Measurements from ENCODE around the gene PIWIL4. TPM values are rescaled to one million over a fixed set of nuclear protein-coding genes. Genes with fewer than 3 reads are reported as not detected.

PIWIL4 gene
- total RNA-seq, 8 experiments from 2014 or later, result 0.43 to 4.5 (median 0.76) TPM

GRCh38 chr11:94581926-94582325 is 14.8 kb downstream of the PIWIL4 start:
- H3K4me3 ChIP-seq, result no peak overlapping the region
- no peak overlapping the region for H3K27ac ChIP-seq
- in situ Hi-C loops (cut with MboI; ENCODE audit: low pct_unique_long_range_greater_than_20kb in 2 of 9, low sequenced_read_pairs in 9 of 9, unreplicated experiment in 9 of 9), result no loop called here
- 80% methylated on average over 1 of the region's 1 CpG; no CpG with 5 or more reads in 9 of the 10 experiments for WGBS, 10 experiments
- no peak for ATAC-seq (replicated peaks in 6 of 8)
- H3K4me1 ChIP-seq (replicated peaks in 1 of 2), result no peaks in the 10 kb centered on the region

DNA sequence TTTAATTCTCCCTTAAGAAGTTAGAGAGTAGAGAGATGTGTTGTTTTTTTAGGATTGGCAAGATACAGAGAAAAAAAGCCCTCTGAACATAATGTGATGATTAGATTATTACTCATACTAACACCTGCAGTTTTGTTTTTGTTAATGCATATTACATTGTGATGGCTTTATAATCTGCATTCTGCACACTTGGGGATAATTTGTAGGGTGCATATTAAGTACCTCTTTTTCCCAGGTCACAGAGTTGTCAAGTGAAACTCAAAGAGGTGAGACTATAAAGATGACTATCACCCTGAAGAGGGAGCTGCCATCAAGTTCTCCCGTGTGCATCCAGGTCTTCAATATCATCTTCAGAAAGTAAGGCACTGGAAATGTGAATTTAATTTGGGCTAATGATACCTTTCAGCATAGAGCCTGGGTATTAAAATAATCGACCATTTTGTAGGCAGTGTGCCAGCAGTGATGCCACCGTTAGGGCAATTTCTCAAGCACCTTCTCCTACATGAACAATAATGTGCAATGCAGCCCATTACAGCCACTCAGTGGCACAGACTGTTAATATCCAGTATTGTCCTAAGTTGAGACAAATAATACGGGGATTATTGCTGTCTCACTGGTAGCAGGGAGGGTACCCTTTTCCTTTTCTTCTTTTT is 16.2 kb downstream of the PIWIL4 start:
- WGBS, 10 experiments, result 35 to 100% (median 80%) methylated on average over 1 to 4 of the region's 4 CpGs; no CpG with 5 or more reads in 3 of the 10 experiments
- in situ Hi-C loops (cut with MboI; ENCODE audit: low pct_unique_long_range_greater_than_20kb in 2 of 9, low sequenced_read_pairs in 9 of 9, unreplicated experiment in 9 of 9), result no loop called here

GRCh38 chr11:94583866-94584500 is 16.8 kb downstream of the PIWIL4 start:
- 35 to 100% (median 78%) methylated on average over 1 to 3 of the region's 3 CpGs; no CpG with 5 or more reads in 2 of the 10 experiments for WGBS, 10 experiments

More for the DNA sequence above, 16.2 kb downstream of the PIWIL4 start:
- Histone ChIP-seq H3K4me1 (replicated peaks in 1 of 2) (no peaks in the 10 kb centered on the region), H3K27ac (no peak overlapping the region), H3K4me3 (no peak overlapping the region)
- ATAC-seq (replicated peaks in 6 of 8), result no peak

GRCh38 chr11:94584978-94585377 is 17.8 kb downstream of the PIWIL4 start:
- WGBS, 10 experiments, result 83 to 96% (median 95%) methylated on average over 1 to 5 of the region's 5 CpGs; no CpG with 5 or more reads in 6 of the 10 experiments
- Histone ChIP-seq H3K4me3 (no peak overlapping the region), H3K4me1 (replicated peaks in 1 of 2) (no peaks in the 10 kb centered on the region), H3K27ac (no peak overlapping the region)
- ATAC-seq (replicated peaks in 6 of 8), result no peak
- in situ Hi-C loops (cut with MboI; ENCODE audit: low pct_unique_long_range_greater_than_20kb in 2 of 9, low sequenced_read_pairs in 9 of 9, unreplicated experiment in 9 of 9), result no loop called here

More at GRCh38 chr11:94583866-94584500, 16.8 kb downstream of the PIWIL4 start:
- Histone ChIP-seq H3K4me3 (no peak overlapping the region), H3K27ac (no peak overlapping the region), H3K4me1 (replicated peaks in 1 of 2) (no peaks in the 10 kb centered on the region)
- ATAC-seq (replicated peaks in 6 of 8), result peak in 2 of 8 experiments; percentile 15 to 50
- in situ Hi-C loops (cut with MboI; ENCODE audit: low pct_unique_long_range_greater_than_20kb in 2 of 9, low sequenced_read_pairs in 9 of 9, unreplicated experiment in 9 of 9), result no loop called here

GRCh38 chr11:94585399-94585798 is 18.2 kb downstream of the PIWIL4 start:
- WGBS, 10 experiments, result 70 to 100% (median 84%) methylated on average over 2 to 3 of the region's 3 CpGs
- Histone ChIP-seq H3K4me1 (replicated peaks in 1 of 2) (no peaks in the 10 kb centered on the region), H3K4me3 (no peak overlapping the region), H3K27ac (no peak overlapping the region)
- in situ Hi-C loops (cut with MboI; ENCODE audit: low pct_unique_long_range_greater_than_20kb in 2 of 9, low sequenced_read_pairs in 9 of 9, unreplicated experiment in 9 of 9), result no loop called here
- no peak for ATAC-seq (replicated peaks in 6 of 8)

DNA sequence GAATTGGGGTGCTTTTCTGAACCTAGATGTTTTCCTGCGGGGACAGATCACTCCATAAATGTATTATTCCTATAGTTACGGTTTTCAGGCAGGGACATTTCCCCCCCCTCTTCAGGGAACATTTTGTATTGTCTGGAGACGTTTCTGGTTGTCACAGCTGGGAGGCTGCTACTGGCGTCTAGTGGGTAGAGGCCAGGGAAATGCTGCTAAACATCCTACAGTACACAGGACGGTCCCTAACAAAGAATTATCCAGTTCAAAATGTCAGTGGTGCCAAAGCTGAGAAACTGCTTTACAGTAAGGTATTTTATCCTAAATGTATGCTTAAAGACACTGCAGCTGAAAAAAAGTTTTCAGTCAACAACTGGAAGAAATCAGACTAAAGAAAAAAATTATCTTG is 19.4 kb downstream of the PIWIL4 start:
- WGBS, 10 experiments, result 35 to 79% (median 51%) methylated on average over 2 to 5 of the region's 5 CpGs; no CpG with 5 or more reads in 1 of the 10 experiments
- Histone ChIP-seq H3K4me1 (replicated peaks in 1 of 2) (no peaks in the 10 kb centered on the region), H3K27ac (no peak overlapping the region), H3K4me3 (no peak overlapping the region)
- in situ Hi-C loops (cut with MboI; ENCODE audit: low pct_unique_long_range_greater_than_20kb in 2 of 9, low sequenced_read_pairs in 9 of 9, unreplicated experiment in 9 of 9), result no loop called here
- no peak for ATAC-seq (replicated peaks in 6 of 8)

- Histone ChIP-seq H3K4me3 (no peak overlapping the region), H3K27ac (no peak overlapping the region), H3K4me1 (replicated peaks in 1 of 2) (no peaks in the 10 kb centered on the region)
- in situ Hi-C loops (cut with MboI; ENCODE audit: low pct_unique_long_range_greater_than_20kb in 2 of 9, low sequenced_read_pairs in 9 of 9, unreplicated experiment in 9 of 9), result no loop called here
- whole genome bisulfite sequencing, 10 experiments, result 77 to 100% (median 82%) methylated on average over 2 to 5 of the region's 5 CpGs; no CpG with 5 or more reads in 2 of the 10 experiments
- no peak for ATAC-seq (replicated peaks in 6 of 8)
These were observed 19.8 kb downstream of the PIWIL4 start for GRCh38 chr11:94586978-94587377.

GRCh38 chr11:94588366-94588942 is 21.3 kb downstream of the PIWIL4 start:
- Histone ChIP-seq H3K27ac (no peak overlapping the region), H3K4me1 (replicated peaks in 1 of 2) (no peaks in the 10 kb centered on the region), H3K4me3 (no peak overlapping the region)
- in situ Hi-C loops (cut with MboI; ENCODE audit: low pct_unique_long_range_greater_than_20kb in 2 of 9, low sequenced_read_pairs in 9 of 9, unreplicated experiment in 9 of 9), result no loop called here
- WGBS, 10 experiments, result 0 to 50% (median 29%) methylated on average over 1 to 2 of the region's 2 CpGs; no CpG with 5 or more reads in 3 of the 10 experiments
- no peak for ATAC-seq (replicated peaks in 6 of 8)

- 20 to 80% (median 57%) methylated on average over 1 to 6 of the region's 6 CpGs; no CpG with 5 or more reads in 1 of the 10 experiments for WGBS, 10 experiments
- Histone ChIP-seq H3K27ac (no peak overlapping the region), H3K4me3 (no peak overlapping the region), H3K4me1 (replicated peaks in 1 of 2) (peaks cover 0 to 1% of the 10 kb centered on the region in 2 donors)
- ATAC-seq (replicated peaks in 6 of 8), result peak in 3 of 8 experiments; percentile 64 to 86 (median 68)
- in situ Hi-C loops (cut with MboI; ENCODE audit: low pct_unique_long_range_greater_than_20kb in 2 of 9, low sequenced_read_pairs in 9 of 9, unreplicated experiment in 9 of 9), result no loop called here
These were observed 23.3 kb downstream of the PIWIL4 start for GRCh38 chr11:94590352-94591041.

DNA sequence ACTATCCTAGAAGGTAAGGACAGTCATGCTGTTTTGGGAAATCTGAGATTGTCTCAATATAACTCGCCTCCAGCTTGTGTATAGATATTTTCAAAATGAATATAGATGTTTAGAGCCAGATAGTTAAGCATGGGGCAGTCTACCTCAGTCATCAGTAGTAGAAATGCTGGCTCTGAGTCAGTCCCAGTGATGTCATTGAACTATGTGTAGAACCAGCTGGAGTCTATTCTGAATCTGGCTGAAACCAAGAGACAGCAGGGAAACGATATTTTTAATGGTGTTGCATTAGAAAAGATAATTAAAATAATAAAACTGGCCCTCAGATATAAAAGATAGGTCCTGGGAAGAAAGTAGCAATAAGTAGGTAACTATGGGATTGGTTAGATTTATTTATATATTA is 25.9 kb downstream of the PIWIL4 start:
- 8 to 100% (median 78%) methylated on average over 1 to 2 of the region's 2 CpGs; no CpG with 5 or more reads in 1 of the 10 experiments for WGBS, 10 experiments
- Histone ChIP-seq H3K27ac (no peak overlapping the region), H3K4me3 (no peak overlapping the region), H3K4me1 (replicated peaks in 1 of 2) (peaks cover 0 to 2% of the 10 kb centered on the region in 2 donors)
- in situ Hi-C loops (cut with MboI; ENCODE audit: low pct_unique_long_range_greater_than_20kb in 2 of 9, low sequenced_read_pairs in 9 of 9, unreplicated experiment in 9 of 9), result no loop called here
- peak in 3 of 8 experiments; percentile 43 to 91 (median 74) for ATAC-seq (replicated peaks in 6 of 8)

DNA sequence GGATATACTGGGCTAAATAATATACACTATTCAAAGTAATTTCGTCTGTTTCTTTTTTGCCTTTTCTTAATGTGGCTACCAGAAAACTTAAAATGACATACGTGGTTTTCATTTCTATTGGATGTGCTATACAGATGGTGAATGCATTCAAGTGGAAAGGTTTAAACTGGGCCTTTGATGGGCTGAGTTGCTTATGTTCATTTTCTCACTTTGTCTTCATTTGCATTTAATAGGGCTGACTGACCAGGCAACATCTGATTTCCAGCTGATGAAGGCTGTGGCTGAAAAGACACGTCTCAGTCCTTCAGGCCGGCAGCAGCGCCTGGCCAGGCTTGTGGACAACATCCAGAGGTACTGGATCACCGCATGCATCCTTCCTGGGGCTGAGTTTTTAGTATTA is 27.9 kb downstream of the PIWIL4 start:
- in situ Hi-C loops (cut with MboI; ENCODE audit: low pct_unique_long_range_greater_than_20kb in 2 of 9, low sequenced_read_pairs in 9 of 9, unreplicated experiment in 9 of 9), result loop anchor here in 1 of 9 experiments (5.0 kb wide), 1 partner anchor 73 kb away; no protein-coding TSS in a partner anchor
- WGBS, 10 experiments, result 33 to 100% (median 70%) methylated on average over 1 to 6 of the region's 6 CpGs; no CpG with 5 or more reads in 2 of the 10 experiments
- Histone ChIP-seq H3K4me1 (replicated peaks in 1 of 2) (peaks cover 0 to 2% of the 10 kb centered on the region in 2 donors), H3K27ac (no peak overlapping the region), H3K4me3 (no peak overlapping the region)
- ATAC-seq (replicated peaks in 6 of 8), result peak in 5 of 8 experiments; percentile 11 to 75 (median 43)

DNA sequence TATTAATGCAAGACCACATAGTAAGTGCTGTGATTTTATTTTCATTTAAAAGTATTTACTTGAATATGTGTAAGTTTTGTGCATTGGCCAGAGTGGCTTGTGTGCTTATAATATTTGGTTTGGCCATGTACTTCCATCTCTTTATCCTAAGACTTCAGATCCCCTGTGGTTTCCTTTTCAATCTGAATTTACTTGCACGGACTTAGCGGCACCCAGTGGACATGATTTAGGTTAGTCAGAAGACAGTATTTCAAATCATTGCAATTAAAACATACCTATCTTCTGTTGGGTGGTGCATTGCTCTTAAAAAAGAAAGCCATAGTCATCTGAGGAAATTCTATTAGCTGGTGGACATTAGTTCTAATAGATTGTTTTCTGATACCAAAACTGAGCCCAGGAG is 30.7 kb downstream of the PIWIL4 start:
- in situ Hi-C loops (cut with MboI; ENCODE audit: low pct_unique_long_range_greater_than_20kb in 2 of 9, low sequenced_read_pairs in 9 of 9, unreplicated experiment in 9 of 9), result loop anchor here in 1 of 9 experiments (5.0 kb wide), 1 partner anchor 76 kb away; no protein-coding TSS in a partner anchor

More for the DNA sequence above, 30.7 kb downstream of the PIWIL4 start:
- Histone ChIP-seq H3K4me3 (no peak overlapping the region), H3K4me1 (replicated peaks in 1 of 2) (peaks cover 0 to 2% of the 10 kb centered on the region in 2 donors), H3K27ac (no peak overlapping the region)
- 58 to 90% (median 75%) methylated on average over 2 of the region's 2 CpGs; no CpG with 5 or more reads in 1 of the 10 experiments for WGBS, 10 experiments
- no peak for ATAC-seq (replicated peaks in 6 of 8)

Data from motor neuron (in vitro differentiated cells).